Measurements from ENCODE around the gene LRRC58. TPM values are rescaled to one million over a fixed set of nuclear protein-coding genes. Genes with fewer than 3 reads are reported as not detected.

LRRC58 gene
- total and polyA plus RNA-seq, 2 of the 13 experiments (the other 11 are each of a cell fraction or from before 2014, with no cell fraction given): 9.7 to 17.3 TPM

- Histone ChIP-seq H4K20me1 (ENCODE audit: insufficient read depth, low read length) (no peaks in the 10 kb centered on the region), H3K4me1 (ENCODE audit: insufficient read depth, low read length) (no peaks in the 10 kb centered on the region), H3K9ac (ENCODE audit: insufficient read depth, low read depth, low read length) (no peak overlapping the region), H3K79me2 (ENCODE audit: insufficient read depth, low read length) (no peaks in the 10 kb centered on the region), H3K27ac (ENCODE audit: extremely low read length, insufficient read depth, low read length) (no peak overlapping the region), H3K27me3 (ENCODE audit: control insufficient read depth in 1 of 2, insufficient read depth in 2 of 2, low read length in 2 of 2) (no peaks in the 10 kb centered on the region; a peak in 1 of 5 replicates), H3K36me3 (replicated peaks in 1 of 2; ENCODE audit: control insufficient read depth in 1 of 2, insufficient read depth in 2 of 2, low read length in 2 of 2) (no peaks in the 10 kb centered on the region), H3K4me2 (ENCODE audit: low read depth, low read length) (no peak overlapping the region), H2AFZ (ENCODE audit: low read length) (no peak overlapping the region), H3K9me3 (ENCODE audit: low read length) (no peaks in the 10 kb centered on the region), H3K4me3 (replicated peaks in 1 of 3; ENCODE audit: insufficient read depth in 1 of 3, low read depth in 2 of 3, low read length in 3 of 3) (no peak overlapping the region)
- DNase-seq (ENCODE audit: low spot score) (no peak), FAIRE-seq (no peak), ATAC-seq (no peak)
- 68% methylated on average over 5 of the region's 5 CpGs for WGBS (ENCODE audit: low lambda C conversion rate)
- intact Hi-C loops (cut with micrococcal nuclease; ENCODE audit: unreplicated experiment): no loop called here
- POLR2A ChIA-PET: no interaction called here
- CTCF ChIA-PET (ENCODE audit: low intra/inter-chr PET ratio, low total read pairs): no interaction called here
- in situ Hi-C loops (cut with HindIII; ENCODE audit: extremely low pct_ligation_motif_present, low pct_unique_long_range_greater_than_20kb): no loop called here
- no TSS peak for BruUV-seq (replicated peaks)
- TF ChIP-seq SMC3 (IDR thresholded peaks at IDR 0.05; ENCODE audit: low read length): no peak
- TF ChIP-seq HDAC6 (IDR thresholded peaks at IDR 0.05; ENCODE audit: low read depth, low read length): no peak
- no peak for TF ChIP-seq ZNF547 (CRISPR knock-in tag; IDR thresholded peaks at IDR 0.05)
- TF ChIP-seq ESRRA (CRISPR knock-in tag; IDR thresholded peaks at IDR 0.05; ENCODE audit: low read depth): no peak
- TF ChIP-seq ATF3 (CRISPR knock-in tag; IDR thresholded peaks at IDR 0.05): no peak
- no peak for TF ChIP-seq ARID5B (CRISPR knock-in tag; IDR thresholded peaks at IDR 0.05)
- TF ChIP-seq ZNF235 (CRISPR knock-in tag; IDR thresholded peaks at IDR 0.05; ENCODE audit: borderline replicate concordance): no peak
- TF ChIP-seq ZNF564 (CRISPR knock-in tag; IDR thresholded peaks at IDR 0.05): no peak
- TF ChIP-seq MXD1 (CRISPR knock-in tag; IDR thresholded peaks at IDR 0.05): no peak
- TF ChIP-seq ZNF260 (CRISPR knock-in tag; IDR thresholded peaks at IDR 0.05; ENCODE audit: borderline replicate concordance, low read depth): no peak
- no peak for TF ChIP-seq ZMYM3 (CRISPR knock-in tag; IDR thresholded peaks at IDR 0.05)
Measured at GRCh38 chr3:120302361-120302760, 46.8 kb downstream of the LRRC58 start.

Data from HepG2 (cell line).